Type B pancreatic cell (in vitro differentiated cells): ENCODE measurements around the gene BNC2. TPM values are rescaled to one million over a fixed set of nuclear protein-coding genes. Genes with fewer than 3 reads are reported as not detected.
A peak's percentile ranks its signal among the peaks of the same experiment; 100 is the strongest.

ENCODE experiments used
- DNase-seq: peaks from one replicate; pipeline ENCODE4 v3.0.0; 2021; ENCODE audit warnings: mixed read lengths; ENCODE audit not compliant: unreplicated experiment; ENCODE audit errors: extremely low spot score
- H3K27ac Mint-ChIP-seq: 2 replicates; pipeline ENCODE4 v1.8.0; 2021; ENCODE audit warnings: mild to moderate bottlenecking, mixed read lengths
- H3K27me3 Mint-ChIP-seq: 2 replicates; pipeline ENCODE4 v1.8.0; 2021; ENCODE audit warnings: mixed read lengths
- H3K36me3 Mint-ChIP-seq: 2 replicates; pipeline ENCODE4 v1.8.0; 2021; ENCODE audit warnings: mixed read lengths
- H3K4me1 Mint-ChIP-seq: one replicate; pipeline ENCODE4 v1.8.0; 2021; ENCODE audit warnings: mixed read lengths; ENCODE audit not compliant: unreplicated experiment
- H3K4me3 Mint-ChIP-seq: 2 replicates; pipeline ENCODE4 v1.8.0; 2021; ENCODE audit warnings: mild to moderate bottlenecking, mixed read lengths
- H3K9me3 Mint-ChIP-seq: 2 replicates; pipeline ENCODE4 v1.8.0; 2021; ENCODE audit warnings: mixed read lengths
- total RNA-seq: library from RNA; stranded (reverse); gene quantifications from 2 replicates; pipeline ENCODE4 v1.2.1, GENCODE V29; 2021; ENCODE audit warnings: low replicate concordance
- TF ChIP-seq, protein P1 (sequence below): fragments of 200-600 bp; sonication (generic); conservative IDR thresholded peaks from 2 replicates; pipeline ENCODE4 v1.5.0; 2021; ENCODE audit warnings: antibody characterized with exemption, mild to moderate bottlenecking

Gene BNC2
- total RNA-seq, 1 donor from 2014 or later, result 80.9 TPM

DNA sequence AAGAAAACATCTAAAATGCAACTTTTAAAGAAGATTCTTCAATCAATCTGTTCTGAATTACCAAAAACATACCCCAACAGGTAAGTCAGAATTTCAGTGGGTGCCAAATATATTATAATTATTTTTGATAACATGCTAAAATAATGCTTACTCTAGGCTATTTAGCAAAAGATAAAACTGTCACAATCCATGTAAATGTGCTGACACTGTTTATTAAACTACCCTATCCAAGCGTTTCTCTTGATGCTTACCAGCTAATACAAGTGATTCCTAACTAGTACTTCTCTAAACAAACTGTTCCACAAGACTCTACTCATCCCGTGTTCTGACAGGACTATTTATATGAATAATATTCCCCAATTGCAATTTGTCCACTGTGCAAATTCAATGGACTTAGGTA is 236.7 kb downstream of the BNC2 start:
- DNase-seq, result no peak
- Mint-ChIP-seq H3K9me3 (no peaks in the 10 kb centered on the region), H3K4me1 (peaks cover 17% of the 10 kb centered on the region), H3K27ac (no peak overlapping the region), H3K4me3 (no peak overlapping the region), H3K36me3 (peaks cover 4% of the 10 kb centered on the region), H3K27me3 (no peaks in the 10 kb centered on the region)
- TF ChIP-seq, protein P1, sequence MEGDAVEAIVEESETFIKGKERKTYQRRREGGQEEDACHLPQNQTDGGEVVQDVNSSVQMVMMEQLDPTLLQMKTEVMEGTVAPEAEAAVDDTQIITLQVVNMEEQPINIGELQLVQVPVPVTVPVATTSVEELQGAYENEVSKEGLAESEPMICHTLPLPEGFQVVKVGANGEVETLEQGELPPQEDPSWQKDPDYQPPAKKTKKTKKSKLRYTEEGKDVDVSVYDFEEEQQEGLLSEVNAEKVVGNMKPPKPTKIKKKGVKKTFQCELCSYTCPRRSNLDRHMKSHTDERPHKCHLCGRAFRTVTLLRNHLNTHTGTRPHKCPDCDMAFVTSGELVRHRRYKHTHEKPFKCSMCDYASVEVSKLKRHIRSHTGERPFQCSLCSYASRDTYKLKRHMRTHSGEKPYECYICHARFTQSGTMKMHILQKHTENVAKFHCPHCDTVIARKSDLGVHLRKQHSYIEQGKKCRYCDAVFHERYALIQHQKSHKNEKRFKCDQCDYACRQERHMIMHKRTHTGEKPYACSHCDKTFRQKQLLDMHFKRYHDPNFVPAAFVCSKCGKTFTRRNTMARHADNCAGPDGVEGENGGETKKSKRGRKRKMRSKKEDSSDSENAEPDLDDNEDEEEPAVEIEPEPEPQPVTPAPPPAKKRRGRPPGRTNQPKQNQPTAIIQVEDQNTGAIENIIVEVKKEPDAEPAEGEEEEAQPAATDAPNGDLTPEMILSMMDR, result no peak

DNA sequence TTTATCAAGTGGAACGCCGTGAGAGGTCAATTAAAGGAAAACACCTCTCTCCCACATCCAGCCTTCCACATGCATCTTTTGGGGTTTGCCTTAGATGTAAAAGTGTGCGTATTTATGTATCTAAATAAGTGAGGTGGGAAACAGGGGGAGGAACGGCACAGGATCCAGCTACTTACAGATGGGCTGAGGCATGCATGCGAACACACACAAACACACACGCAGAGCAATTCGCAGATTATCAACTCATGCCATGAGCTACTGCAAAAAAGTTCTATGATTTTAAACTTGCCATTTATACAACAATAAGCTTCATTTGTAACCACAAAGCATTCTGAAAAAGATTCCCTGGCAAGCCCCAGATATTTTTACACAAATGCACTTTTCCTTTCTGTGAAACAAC is 242.1 kb downstream of the BNC2 start:
- Mint-ChIP-seq H3K36me3 (peaks cover 4% of the 10 kb centered on the region), H3K4me1 (peaks cover 51% of the 10 kb centered on the region), H3K27me3 (no peaks in the 10 kb centered on the region), H3K4me3 (peak overlapping the region; percentile 55), H3K27ac (peak overlapping the region; percentile 21), H3K9me3 (no peaks in the 10 kb centered on the region)
- no peak for DNase-seq
- TF ChIP-seq, protein P1, result no peak

DNA sequence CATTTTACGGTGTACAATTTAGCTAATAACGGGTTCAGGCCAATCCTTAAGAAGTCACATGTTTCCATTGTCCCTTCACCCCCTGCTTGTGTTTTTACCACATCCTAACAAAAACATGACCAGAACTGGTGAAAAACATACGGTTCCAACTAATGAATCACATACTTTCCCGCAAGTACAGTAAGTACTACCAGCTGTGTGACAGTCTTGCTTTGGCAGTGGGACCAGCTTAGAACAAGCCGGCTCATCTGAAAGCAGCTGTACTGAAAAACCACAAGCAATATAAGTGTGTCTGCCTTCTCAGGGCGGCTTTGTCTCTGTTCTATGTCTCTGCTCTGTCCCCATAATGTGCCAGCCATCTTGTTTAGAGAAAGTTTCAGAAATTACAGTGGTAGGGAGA is 242.5 kb downstream of the BNC2 start:
- peak overlapping the region; percentile 21 for H3K27ac Mint-ChIP-seq
- peak overlapping the region; percentile 55 for H3K4me3 Mint-ChIP-seq
- H3K36me3 Mint-ChIP-seq, result peaks cover 4% of the 10 kb centered on the region

DNA sequence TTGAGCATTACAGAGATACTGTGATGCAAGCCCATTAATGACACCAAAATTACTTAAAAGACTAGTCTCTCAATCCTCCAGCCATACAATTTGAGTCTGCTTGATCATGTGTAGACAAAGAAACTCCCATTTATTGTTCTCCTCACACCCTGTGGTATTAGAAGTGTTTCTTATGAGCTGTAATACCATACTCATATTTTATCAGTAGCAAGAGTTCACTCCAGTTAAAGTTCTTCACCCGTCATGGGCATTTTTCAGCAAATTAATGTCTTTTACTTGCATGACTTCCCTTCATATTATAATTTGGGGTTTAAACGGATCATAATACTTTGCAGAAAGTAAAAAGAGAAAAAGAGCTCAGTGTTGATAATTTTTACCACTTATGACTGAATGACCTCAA is 242.9 kb downstream of the BNC2 start:
- Mint-ChIP-seq H3K4me3 (peak overlapping the region; percentile 27), H3K36me3 (peaks cover 1% of the 10 kb centered on the region), H3K27ac (peak overlapping the region; percentile 56), H3K27me3 (no peaks in the 10 kb centered on the region), H3K4me1 (peaks cover 56% of the 10 kb centered on the region), H3K9me3 (no peaks in the 10 kb centered on the region)
- TF ChIP-seq, protein P1, result no peak
- DNase-seq, result no peak

More for the DNA sequence above, 242.5 kb downstream of the BNC2 start:
- Mint-ChIP-seq H3K4me1 (peaks cover 55% of the 10 kb centered on the region), H3K9me3 (no peaks in the 10 kb centered on the region), H3K27me3 (no peaks in the 10 kb centered on the region)
- DNase-seq, result no peak
- TF ChIP-seq, protein P1, result no peak

DNA sequence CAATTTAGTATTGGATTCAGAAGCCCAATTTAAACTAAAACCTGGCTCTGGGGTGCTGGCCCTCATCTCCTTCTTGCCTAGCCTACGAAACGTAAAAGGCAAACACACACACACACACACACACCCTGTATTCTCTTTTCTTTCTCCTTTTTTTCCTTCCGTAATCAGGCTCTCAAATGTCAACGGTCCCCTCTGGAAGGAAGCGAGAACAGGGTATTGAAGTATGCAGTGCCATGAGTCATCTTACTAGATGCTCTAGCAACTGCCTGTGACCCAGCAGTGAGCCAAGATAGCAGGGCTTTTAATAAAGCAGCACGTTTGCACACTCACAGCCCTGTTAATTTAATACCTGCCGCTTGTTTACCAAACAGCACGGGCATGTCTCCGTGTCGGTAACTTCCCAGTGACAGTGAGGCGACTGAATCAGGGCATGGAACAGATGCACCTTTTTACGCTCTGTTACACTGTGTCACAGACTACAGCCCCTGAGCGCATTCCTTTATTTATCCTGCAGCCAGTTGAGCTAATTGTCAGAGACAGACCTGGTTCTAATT is 243.8 kb downstream of the BNC2 start:
- peak overlapping the region; percentile 76 for H3K4me3 Mint-ChIP-seq
- peaks cover 56% of the 10 kb centered on the region for H3K4me1 Mint-ChIP-seq
- TF ChIP-seq, protein P1, result no peak
- DNase-seq, result no peak
- peak overlapping the region; percentile 60 for H3K27ac Mint-ChIP-seq
- no peaks in the 10 kb centered on the region for H3K27me3 Mint-ChIP-seq
- no peaks in the 10 kb centered on the region for H3K36me3 Mint-ChIP-seq
- no peaks in the 10 kb centered on the region for H3K9me3 Mint-ChIP-seq
